Testis (tissue), 3 donors: ENCODE data around the gene RBP5. TPM values are rescaled to one million over a fixed set of nuclear protein-coding genes. Genes with fewer than 3 reads are reported as not detected.

Experiments used
- DNase-seq: peaks from one replicate; pipeline ENCODE4 v3.0.0-alpha.2; 2019
- H3K27ac ChIP-seq, 2 donors: fragments of 200-600 bp; sonication (generic); one replicate each; pipeline ENCODE4 v1.5.1; 2019
- H3K27me3 ChIP-seq: fragments of 200-600 bp; sonication (generic); one replicate; pipeline ENCODE4 v1.5.1; 2019
- H3K36me3 ChIP-seq: fragments of 200-600 bp; sonication (generic); one replicate; pipeline ENCODE4 v1.5.1; 2017; ENCODE audit warnings: low read depth; ENCODE audit errors: missing control alignments
- H3K4me1 ChIP-seq: fragments of 200-600 bp; sonication (generic); one replicate; pipeline ENCODE4 v1.5.1; 2019
- H3K4me3 ChIP-seq, 2 donors: fragments of 200-600 bp; sonication (generic); one replicate each; pipeline ENCODE4 v1.5.1; 2017 to 2019
- H3K9me3 ChIP-seq: fragments of 200-600 bp; sonication (generic); one replicate; pipeline ENCODE4 v1.5.1; 2017
- CTCF ChIP-seq, 3 experiments: fragments of 450-650 bp in 2 of 3; fragments of 200-600 bp in 1 of 3; sonication (generic) in 1 of 3; IDR thresholded peaks; one replicate each; pipeline ENCODE4 v1.5.1; 2016 to 2019; ENCODE audit warnings: antibody characterized with exemption in 3 of 3, mild to moderate bottlenecking in 2 of 3, moderate library complexity in 1 of 3
- POLR2A ChIP-seq: fragments of 450-650 bp; IDR thresholded peaks from one replicate; pipeline ENCODE4 v1.6.1; 2017; ENCODE audit warnings: antibody characterized with exemption, mild to moderate bottlenecking, moderate library complexity
- WGBS, 2 donors: methylation state at CpG; one replicate each; pipeline ENCODE4 v1.1.5; 2018; 5-methylcytosine and 5-hydroxymethylcytosine counted together
- intact Hi-C: fragments of 100-400 bp; cut with DNase I; formaldehyde crosslinking; loops from one replicate; pipeline ENCODE4 v1.15.1; 2023; ENCODE audit warnings: low total_unique reads
- polyA plus RNA-seq: library from polyadenylated mRNA; stranded (reverse); fragments of 350-450 nt; fragmentation: Illumina TruSeq; extraction: RNeasy Lipid Tissue Mini Kit (QIAGEN cat#74804); gene quantifications from one replicate; pipeline ENCODE4 v1.2.3, GENCODE V29; 2014; ENCODE audit warnings: low read depth, low replicate concordance; ENCODE audit not compliant: insufficient read depth
- total RNA-seq, 2 donors: library from RNA; depleted of rRNA; stranded (reverse); fragments of >200 nt; gene quantifications; one replicate each; pipeline ENCODE4 v1.2.3, GENCODE V29; 2016

Gene RBP5
- total and polyA plus RNA-seq, 3 donors from 2014 or later: 1.1 to 11.8 (median 4.0) TPM

GRCh38 chr12:7134396-7135166 lies 5.9 kb upstream of the RBP5 start:
- no peak overlapping the region for H3K27ac ChIP-seq
- no peaks in the 10 kb centered on the region for H3K27me3 ChIP-seq
- 86 to 92% methylated on average over 12 of the region's 12 CpGs for WGBS, 2 donors
- H3K9me3 ChIP-seq: no peaks in the 10 kb centered on the region
- H3K4me1 ChIP-seq: peaks cover 3% of the 10 kb centered on the region
- no peak for DNase-seq
- TF ChIP-seq CTCF (IDR thresholded peaks at IDR 0.05) (no peak), POLR2A (no peak)
- no peaks in the 10 kb centered on the region for H3K36me3 ChIP-seq
- no peak overlapping the region for H3K4me3 ChIP-seq
- intact Hi-C loops: no loop called here

GRCh38 chr12:7131502-7131866 lies 2.8 kb upstream of the RBP5 start:
- no peak for TF ChIP-seq CTCF (IDR thresholded peaks at IDR 0.05)
- no peak for TF ChIP-seq POLR2A
- no peak for DNase-seq
- no peaks in the 10 kb centered on the region for H3K36me3 ChIP-seq
- no peaks in the 10 kb centered on the region for H3K9me3 ChIP-seq
- no peaks in the 10 kb centered on the region for H3K27me3 ChIP-seq
- peaks cover 17% of the 10 kb centered on the region for H3K4me1 ChIP-seq
- peak overlapping the region in 1 of 2 donors; percentile 82 for H3K27ac ChIP-seq
- intact Hi-C loops: no loop called here
- 39 to 44% methylated on average over 7 of the region's 7 CpGs for WGBS, 2 donors
- H3K4me3 ChIP-seq: no peak overlapping the region

DNA sequence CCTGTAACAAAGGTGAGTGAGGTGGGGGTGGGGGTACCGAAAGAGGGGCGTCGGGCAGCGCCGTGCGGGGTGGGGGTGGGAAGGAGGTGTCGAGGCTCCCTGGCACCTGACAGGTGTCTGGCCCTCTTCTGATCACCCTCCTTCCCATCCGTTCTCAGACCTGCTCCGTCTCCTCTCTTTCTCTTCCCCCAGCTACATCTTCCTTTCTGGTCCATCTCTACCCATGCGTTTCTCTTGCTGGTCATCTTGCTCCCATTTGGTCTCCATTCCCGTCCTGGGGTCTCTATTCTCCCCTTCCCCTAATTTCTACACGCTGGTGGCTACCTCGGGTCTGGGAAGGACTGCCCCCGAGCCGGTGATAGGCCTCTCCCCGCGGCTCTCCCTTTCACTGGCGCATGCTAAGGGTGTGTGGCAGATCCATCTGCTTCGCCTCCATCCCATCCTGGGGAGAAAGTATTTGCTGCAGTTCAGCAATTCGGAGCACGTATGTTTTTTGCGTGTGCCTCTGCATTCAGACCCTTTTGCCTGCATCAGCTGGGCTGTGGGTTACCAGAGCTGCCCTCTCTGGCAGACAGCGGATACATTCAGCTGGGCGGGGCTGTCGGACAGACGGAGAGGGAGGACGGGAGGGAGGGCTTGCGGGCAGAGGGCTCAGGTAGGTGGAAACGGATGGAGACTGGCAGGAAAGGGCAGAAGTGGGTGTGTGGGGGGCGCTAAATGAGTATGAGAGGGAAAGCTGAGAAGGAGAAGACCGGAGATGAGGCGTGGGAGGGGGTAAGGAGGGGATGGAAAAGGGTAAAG lies 2.2 kb upstream of the RBP5 start:
- 1 to 2% methylated on average over 31 to 32 of the region's 32 CpGs for WGBS, 2 donors
- Histone ChIP-seq H3K9me3 (no peaks in the 10 kb centered on the region), H3K27ac (peak overlapping the region; percentile 24 to 82), H3K36me3 (no peaks in the 10 kb centered on the region), H3K4me3 (peak overlapping the region; percentile 57 to 73), H3K27me3 (no peaks in the 10 kb centered on the region), H3K4me1 (peaks cover 17% of the 10 kb centered on the region)
- DNase-seq: peak; percentile 73
- intact Hi-C loops: no loop called here
- TF ChIP-seq POLR2A (no peak), CTCF (IDR thresholded peaks at IDR 0.05) (no peak)

GRCh38 chr12:7129872-7130691 lies 1.4 kb upstream of the RBP5 start, which contains the start of gene CLSTN3:
TSS of gene CLSTN3 (plus strand) at chr12:7130371. CDS start at chr12:7130649, 278 bp downstream.
- DNase-seq: peak; percentile 89
- Histone ChIP-seq H3K36me3 (no peaks in the 10 kb centered on the region), H3K27me3 (no peaks in the 10 kb centered on the region), H3K4me1 (peaks cover 17% of the 10 kb centered on the region), H3K4me3 (peak within 1 kb of the TSS; percentile 57 to 73), H3K9me3 (no peaks in the 10 kb centered on the region), H3K27ac (peak within 1 kb of the TSS; percentile 24 to 82)
- 0 to 1% methylated on average over 12 to 38 of the region's 40 CpGs for WGBS, 2 donors
- TF ChIP-seq POLR2A (no peak), CTCF (IDR thresholded peaks at IDR 0.05) (no peak)
- intact Hi-C loops: no loop called here
